GM23338 (cell line): ENCODE data around the gene MTERF4. TPM values are rescaled to one million over a fixed set of nuclear protein-coding genes. Genes with fewer than 3 reads are reported as not detected.

Source experiments
- ATAC-seq: fragments of 200-7000 bp; cut with Tn5 transposase; 3 replicates; pipeline ENCODE4 v1.9.1; 2020
- DNase-seq: peaks from one replicate; pipeline ENCODE4 v3.0.0-alpha.2; 2015; ENCODE audit warnings: low spot score
- H2AFZ ChIP-seq: fragments of 200-600 bp; sonication (generic); 2 replicates; pipeline ENCODE4 v1.8.0; 2016; ENCODE audit warnings: antibody characterized with exemption, mild to moderate bottlenecking, moderate library complexity
- H3F3A ChIP-seq: fragments of 200-600 bp; sonication (generic); replicated peaks from 2 replicates; pipeline ENCODE4 v1.8.0; 2017; ENCODE audit warnings: antibody characterized with exemption, mixed run types, low read depth
- H3K27ac ChIP-seq: fragments of 200-600 bp; sonication (generic); 2 replicates; pipeline ENCODE4 v1.6.1; 2016; ENCODE audit warnings: low read depth
- H3K27me3 ChIP-seq: fragments of 200-600 bp; sonication (generic); 2 replicates; pipeline ENCODE4 v1.8.0; 2016; ENCODE audit warnings: mild to moderate bottlenecking, mixed run types, moderate library complexity; ENCODE audit not compliant: insufficient read depth
- H3K36me3 ChIP-seq: fragments of 200-600 bp; sonication (generic); 2 replicates; pipeline ENCODE4 v1.8.0; 2016; ENCODE audit warnings: mild to moderate bottlenecking; ENCODE audit not compliant: insufficient read depth
- H3K4me1 ChIP-seq: fragments of 200-600 bp; sonication (generic); 2 replicates; pipeline ENCODE4 v1.8.0; 2016; ENCODE audit warnings: mild to moderate bottlenecking, moderate library complexity; ENCODE audit not compliant: insufficient read depth
- H3K4me2 ChIP-seq: fragments of 200-600 bp; sonication (generic); 2 replicates; pipeline ENCODE4 v1.7.1; 2017; ENCODE audit warnings: mixed run types
- H3K4me3 ChIP-seq: fragments of 200-600 bp; sonication (generic); 2 replicates; pipeline ENCODE4 v1.6.1; 2016; ENCODE audit warnings: mixed run types
- H3K79me2 ChIP-seq: fragments of 200-600 bp; sonication (generic); replicated peaks from 2 replicates; pipeline ENCODE4 v1.8.0; 2017; ENCODE audit warnings: mild to moderate bottlenecking; ENCODE audit not compliant: insufficient read depth
- H3K9me2 ChIP-seq: fragments of 200-600 bp; sonication (generic); 2 replicates; pipeline ENCODE4 v1.8.0; 2017; ENCODE audit not compliant: insufficient read depth
- H4K20me1 ChIP-seq: fragments of 200-600 bp; sonication (generic); replicated peaks from 2 replicates; pipeline ENCODE4 v1.8.0; 2017; ENCODE audit warnings: mild to moderate bottlenecking; ENCODE audit not compliant: insufficient read depth
- H3K27ac Mint-ChIP-seq: 2 replicates; pipeline ENCODE4 v1.8.0; 2020; ENCODE audit warnings: inconsistent platforms, mild to moderate bottlenecking, moderate library complexity, mixed read lengths
- H3K27me3 Mint-ChIP-seq: 3 replicates; pipeline ENCODE4 v1.8.0; 2022; ENCODE audit warnings: low read depth, mild to moderate bottlenecking, moderate library complexity, mixed read lengths, inconsistent platforms; ENCODE audit not compliant: insufficient read depth, poor library complexity
- H3K36me3 Mint-ChIP-seq: 3 replicates; pipeline ENCODE4 v1.8.0; 2021; ENCODE audit warnings: low read depth, mild to moderate bottlenecking, inconsistent platforms, moderate library complexity, mixed read lengths
- H3K4me1 Mint-ChIP-seq: 3 replicates; pipeline ENCODE4 v1.8.0; 2020; ENCODE audit warnings: mild to moderate bottlenecking, inconsistent platforms, mixed read lengths
- H3K4me3 Mint-ChIP-seq: 3 replicates; pipeline ENCODE4 v1.8.0; 2021; ENCODE audit warnings: moderate library complexity, mild to moderate bottlenecking, inconsistent platforms, mixed read lengths
- H3K9me3 Mint-ChIP-seq: 3 replicates; pipeline ENCODE4 v1.8.0; 2020; ENCODE audit warnings: moderate library complexity, mild to moderate bottlenecking, inconsistent platforms, mixed read lengths
- CREB1 ChIP-seq: fragments of 250-450 bp; sonication (Bioruptor Pico); IDR thresholded peaks from 2 replicates; pipeline ENCODE4 v1.5.0; 2020; ENCODE audit warnings: low read depth, mild to moderate bottlenecking, moderate library complexity
- CTCF ChIP-seq, 2 experiments: fragments of 200-600 bp in 1 of 2; sonication (generic) in 1 of 2; conservative IDR thresholded peaks; 2 replicates each; pipeline versions ENCODE4 v1.5.1 to v1.6.1; 2016 to 2017; ENCODE audit warnings: antibody characterized with exemption in 2 of 2, low read depth in 2 of 2, mild to moderate bottlenecking in 2 of 2, moderate library complexity in 1 of 2
- EZH2 ChIP-seq: fragments of 200-600 bp; sonication (generic); IDR thresholded peaks from one replicate; pipeline ENCODE4 v1.8.0; 2017; ENCODE audit warnings: antibody characterized with exemption, mild to moderate bottlenecking, low read depth; ENCODE audit not compliant: unreplicated experiment
- JUNB ChIP-seq: IDR thresholded peaks from one replicate; pipeline ENCODE4 v1.6.1; 2016; ENCODE audit warnings: antibody characterized with exemption; ENCODE audit not compliant: unreplicated experiment
- POLR2AphosphoS5 ChIP-seq: IDR thresholded peaks from 2 replicates; pipeline ENCODE4 v1.6.1; 2016; ENCODE audit warnings: antibody characterized with exemption, low read depth
- STAT1 ChIP-seq: IDR thresholded peaks from one replicate; pipeline ENCODE4 v1.6.1; 2016; ENCODE audit warnings: antibody characterized with exemption; ENCODE audit not compliant: unreplicated experiment
- ZNF114 ChIP-seq: fragments of 250-450 bp; sonication (Bioruptor Pico); IDR thresholded peaks from 2 replicates; pipeline ENCODE4 v1.5.0; 2020; ENCODE audit warnings: mild to moderate bottlenecking, moderate library complexity
- ZNF331 ChIP-seq: fragments of 250-450 bp; sonication (Bioruptor Pico); IDR thresholded peaks from 2 replicates; pipeline ENCODE4 v1.5.0; 2020; ENCODE audit warnings: low read depth, mild to moderate bottlenecking, moderate library complexity
- ZNF462 ChIP-seq: fragments of 250-450 bp; sonication (Bioruptor Pico); IDR thresholded peaks from 2 replicates; pipeline ENCODE4 v1.5.0; 2020; ENCODE audit warnings: mild to moderate bottlenecking, moderate library complexity
- polyA plus RNA-seq: library from polyadenylated mRNA; unstranded; fragments of >200 nt; fragmentation: Nextera tagmentation; extraction: Ambion mirVana; gene quantifications from 2 replicates; pipeline ENCODE4 v1.2.1, GENCODE V29; 2016
- total RNA-seq: library from RNA; depleted of rRNA; stranded (reverse); fragments of >200 nt; shearing (Covaris generic); gene quantifications from 2 replicates; pipeline ENCODE4 v1.2.3, GENCODE V29; 2014

Gene MTERF4
- total and polyA plus RNA-seq, 2 experiments from 2014 or later = 15.3 to 63.6 TPM

GRCh38 chr2:241109210-241110088, 7.4 kb upstream of the MTERF4 start:
- Histone ChIP-seq H3K4me1 (no peaks in the 10 kb centered on the region), H3F3A (no peaks in the 10 kb centered on the region), H3K4me2 (no peak overlapping the region), H3K9me2 (no peaks in the 10 kb centered on the region), H3K36me3 (no peaks in the 10 kb centered on the region), H3K79me2 (no peaks in the 10 kb centered on the region), H4K20me1 (no peaks in the 10 kb centered on the region), H3K4me3 (no peak overlapping the region), H2AFZ (no peak overlapping the region), H3K27me3 (no peaks in the 10 kb centered on the region), H3K27ac (no peak overlapping the region)
- Mint-ChIP-seq H3K27ac (no peak overlapping the region), H3K27me3 (peaks cover 2% of the 10 kb centered on the region), H3K36me3 (peaks cover 15% of the 10 kb centered on the region; the same call in 2 of the 3 replicates), H3K4me3 (no peak overlapping the region), H3K4me1 (no peaks in the 10 kb centered on the region), H3K9me3 (no peaks in the 10 kb centered on the region; the same call in 2 of the 3 replicates)
- no peak for ATAC-seq
- DNase-seq = no peak
- TF ChIP-seq ZNF331 (CRISPR knock-in tag) (no peak), ZNF114 (CRISPR knock-in tag) (no peak)

GRCh38 chr2:241108271-241109209, 6.5 kb upstream of the MTERF4 start:
- Mint-ChIP-seq H3K36me3 (peaks cover 15% of the 10 kb centered on the region; the same call in 2 of the 3 replicates), H3K27ac (no peak overlapping the region), H3K4me3 (no peak overlapping the region), H3K9me3 (no peaks in the 10 kb centered on the region; the same call in 2 of the 3 replicates), H3K4me1 (no peaks in the 10 kb centered on the region), H3K27me3 (peaks cover 2% of the 10 kb centered on the region)
- Histone ChIP-seq H3K4me1 (0 out of 2 replicates have a peak, but pooled peaks cover 2% of the 10 kb centered on the region), H3K36me3 (no peaks in the 10 kb centered on the region), H3F3A (no peaks in the 10 kb centered on the region), H3K4me3 (no peak overlapping the region), H3K4me2 (no peak overlapping the region), H4K20me1 (no peaks in the 10 kb centered on the region), H3K27ac (no peak overlapping the region), H2AFZ (no peak overlapping the region), H3K9me2 (no peaks in the 10 kb centered on the region), H3K27me3 (no peaks in the 10 kb centered on the region), H3K79me2 (no peaks in the 10 kb centered on the region)
- ATAC-seq = no peak
- DNase-seq = no peak
- no peak for TF ChIP-seq POLR2AphosphoS5
- TF ChIP-seq CREB1 (CRISPR knock-in tag) = no peak
- no peak for TF ChIP-seq JUNB
- no peak for TF ChIP-seq STAT1
- TF ChIP-seq ZNF462 (CRISPR knock-in tag) = no peak
- no peak for TF ChIP-seq EZH2
- TF ChIP-seq CTCF (conservative IDR thresholded peaks at IDR 0.05; ENCODE audit: low read depth in 2 of 2) = no peak
- no peak for TF ChIP-seq ZNF114 (CRISPR knock-in tag)
